Stimulated activated CD4-positive, alpha-beta T cell treated with anti-CD3 and anti-CD28 coated beads, Interleukin-4, amount 100 ng/mL, for 4 hours (primary cell): ENCODE results near the gene MTA3.

Source experiments
- DNase-seq, 2 experiments: peaks; one replicate each; pipeline ENCODE4 v3.0.0-alpha.2; 2020

The MTA3 gene

GRCh38 chr2:42789751-42790150, 221.3 kb downstream of the MTA3 start:
- DNase-seq: no peak

GRCh38 chr2:42791606-42792005, 223.2 kb downstream of the MTA3 start:
- DNase-seq: no peak

- peak in 1 of 2 experiments; percentile 23 for DNase-seq
Measured at GRCh38 chr2:42792087-42792582, 223.7 kb downstream of the MTA3 start.

DNA sequence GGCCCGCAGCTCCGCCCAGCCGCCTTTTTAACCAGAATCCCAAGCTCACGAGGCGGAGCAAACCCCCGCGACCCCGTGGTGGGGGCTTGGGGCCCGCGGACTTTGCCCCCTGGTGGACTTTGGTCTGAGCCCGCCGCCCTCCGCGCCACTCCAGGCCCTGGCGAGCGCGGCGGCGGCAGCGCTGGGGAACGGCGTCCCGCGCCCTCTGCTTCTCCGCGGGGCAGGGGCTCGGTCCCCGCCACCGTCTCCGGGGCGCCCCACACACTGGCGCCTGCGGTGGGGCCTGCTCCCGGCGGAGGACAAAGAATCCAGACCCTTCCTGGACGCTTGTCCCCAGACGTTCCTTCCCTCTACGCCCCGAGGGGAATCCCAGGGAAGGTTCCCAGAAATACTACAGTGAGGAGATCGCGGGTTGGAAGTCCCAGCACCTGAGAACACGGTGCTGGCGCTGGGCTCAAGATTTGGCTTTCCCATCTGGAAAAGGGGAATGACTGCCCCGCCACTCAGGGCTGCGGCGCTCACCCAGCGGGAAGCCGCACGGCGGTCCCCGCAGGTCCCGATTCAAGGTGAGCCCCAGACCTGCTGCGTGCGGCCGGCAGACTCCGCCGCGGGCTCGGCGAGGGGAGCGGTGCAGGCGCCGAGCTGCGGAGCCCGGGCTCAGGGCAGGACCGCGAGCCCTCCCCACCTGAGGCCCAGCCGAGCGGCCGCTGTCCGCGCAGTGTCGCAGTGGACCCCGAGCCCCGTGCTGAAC, 224.3 kb downstream of the MTA3 start, which contains the start of gene HAAO:
TSS of gene HAAO (minus strand) at position 1 of the 751 bp plus-strand sequence. CDS start 47 bp downstream, outside the sequence.
- DNase-seq: no peak

GRCh38 chr2:42793334-42794270, 225.2 kb downstream of the MTA3 start:
- no peak for DNase-seq

- DNase-seq: no peak
Measured at GRCh38 chr2:42794271-42795046, 226.0 kb downstream of the MTA3 start.

GRCh38 chr2:42795275-42795674, 226.8 kb downstream of the MTA3 start:
- no peak for DNase-seq

- no peak for DNase-seq
Measured at GRCh38 chr2:42795841-42796301, 227.4 kb downstream of the MTA3 start.

- DNase-seq: no peak
Measured at GRCh38 chr2:42796427-42797248, 228.2 kb downstream of the MTA3 start.

DNA sequence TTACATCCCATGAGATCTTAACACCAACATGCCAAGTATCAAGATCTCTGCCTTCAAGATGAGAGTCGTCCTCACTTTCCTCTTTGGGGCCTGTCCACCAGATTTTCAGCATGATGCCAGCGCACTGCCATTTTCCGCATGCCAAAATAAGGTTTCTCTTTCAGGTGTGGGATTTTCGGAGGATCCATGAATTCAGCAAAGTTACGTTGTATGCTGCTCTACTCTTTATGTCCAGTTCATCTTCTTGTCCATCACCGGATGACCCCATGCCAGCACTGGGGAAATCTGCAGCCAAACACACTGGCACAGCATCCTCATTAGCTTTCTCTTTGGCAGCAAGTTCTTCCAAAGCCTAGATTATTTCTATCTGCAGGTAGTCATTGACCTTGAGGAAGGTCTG, 228.8 kb downstream of the MTA3 start:
- no peak for DNase-seq

DNA sequence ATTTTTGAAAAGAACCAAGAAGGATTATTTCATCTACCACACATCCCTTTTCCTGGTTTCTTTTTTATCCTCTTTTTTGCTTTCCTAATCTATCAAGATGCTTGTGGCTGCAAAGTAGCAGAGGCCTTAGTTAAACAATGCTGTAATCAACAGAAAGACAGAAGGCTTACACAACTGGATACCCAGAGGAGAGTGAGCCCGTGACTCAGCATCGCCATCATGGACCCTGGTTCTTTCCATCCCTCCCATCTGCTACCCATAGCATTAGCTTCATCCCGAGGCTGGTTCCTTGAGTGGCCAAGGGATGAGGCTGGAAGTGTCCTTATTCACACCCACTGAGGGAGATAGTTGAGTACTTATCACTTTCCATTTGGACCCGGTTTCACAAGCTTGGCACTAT, 231.4 kb downstream of the MTA3 start:
- DNase-seq: no peak

DNA sequence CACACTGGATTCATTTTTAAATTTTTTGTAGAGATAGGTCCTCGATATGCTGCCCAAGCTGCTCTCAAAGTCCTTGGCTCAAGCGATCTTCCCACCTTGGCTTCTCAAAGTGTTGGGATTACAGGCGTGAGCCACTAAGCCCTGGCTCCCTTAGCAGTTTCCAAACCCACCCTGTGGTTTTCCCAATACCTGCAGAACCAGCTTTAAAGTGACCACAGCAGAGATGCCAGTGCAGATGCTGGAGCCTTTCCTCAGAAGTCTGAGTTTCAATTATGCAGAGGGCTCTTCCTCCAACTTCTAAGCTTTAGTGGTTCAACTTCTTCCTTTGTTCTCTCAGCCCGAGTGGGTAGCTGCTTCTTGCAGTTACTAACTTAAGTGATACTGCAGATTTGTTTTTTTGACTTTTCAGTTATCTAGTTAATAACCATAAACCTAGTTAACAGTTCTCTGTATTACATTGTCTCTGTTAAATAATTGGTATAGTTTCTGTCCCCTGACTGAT, 232.1 kb downstream of the MTA3 start:
- DNase-seq: no peak

- DNase-seq: no peak
Measured at GRCh38 chr2:42800981-42801380, 232.5 kb downstream of the MTA3 start.

GRCh38 chr2:42801381-42801780, 232.9 kb downstream of the MTA3 start:
- no peak for DNase-seq

DNA sequence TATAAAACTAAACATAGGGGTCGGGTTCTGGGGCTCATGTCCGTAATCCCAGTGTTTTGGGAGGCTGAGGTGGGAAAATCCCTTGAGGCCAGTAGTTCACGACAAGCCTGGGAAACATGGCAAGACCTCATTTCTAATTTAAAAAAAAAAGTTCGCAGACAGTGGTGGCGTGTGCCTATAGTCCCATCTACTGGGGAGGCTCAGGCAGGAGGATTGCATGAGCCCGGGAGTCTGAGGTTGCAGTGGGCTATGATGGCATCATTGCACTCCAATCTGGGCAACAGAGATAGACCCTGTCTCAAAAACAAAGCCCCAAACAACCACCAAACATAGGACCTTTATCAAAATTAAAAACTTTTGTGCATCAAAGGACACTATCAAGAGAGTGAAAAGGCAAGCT, 233.7 kb downstream of the MTA3 start:
- no peak for DNase-seq

DNA sequence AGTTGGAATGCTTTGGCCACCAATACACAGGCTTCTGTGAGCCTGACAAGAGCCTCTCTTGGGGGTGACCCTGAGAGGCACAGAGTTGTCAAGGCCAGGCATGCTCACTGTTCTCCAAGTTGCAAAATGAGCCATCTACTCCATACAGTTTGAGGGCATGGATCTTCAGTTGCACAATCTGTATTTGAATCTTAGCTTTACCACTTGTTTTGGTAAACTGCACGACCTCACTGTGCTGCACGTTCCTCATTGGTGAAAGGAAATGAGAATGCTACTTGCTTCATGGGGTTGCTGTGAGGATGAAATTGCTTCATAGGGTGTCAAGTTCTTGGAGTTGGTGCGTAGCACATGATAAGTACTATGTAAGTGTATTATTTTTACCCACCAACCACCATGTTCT, 235.9 kb downstream of the MTA3 start:
- no peak for DNase-seq

DNA sequence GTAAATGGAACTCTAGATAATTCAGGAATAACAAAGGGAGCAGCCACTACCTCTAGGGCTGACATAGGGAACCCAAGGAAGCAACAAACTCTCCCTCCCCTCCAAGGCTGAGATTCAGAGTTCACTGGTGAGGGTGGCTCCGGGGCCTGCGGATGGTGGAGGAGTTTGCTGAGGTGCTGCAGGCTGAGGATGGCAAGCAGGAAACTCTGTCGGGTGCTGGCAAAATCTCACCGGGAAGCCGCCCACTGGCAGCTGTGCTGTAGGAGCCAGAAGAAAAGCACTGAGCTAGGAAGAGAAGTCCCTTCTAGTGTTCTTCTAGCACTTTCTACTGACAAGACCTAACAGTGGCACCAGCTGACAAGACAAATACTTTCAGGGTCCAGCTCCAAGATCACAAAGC, 236.5 kb downstream of the MTA3 start:
- no peak for DNase-seq
